Measurements from ENCODE around the gene ATP5PO.
"Not testable (repeated sequence)": the region's sequence is repeated elsewhere in the genome, so short reads cannot be mapped to it uniquely, and the experiment has no call there.

Gene ATP5PO

DNA sequence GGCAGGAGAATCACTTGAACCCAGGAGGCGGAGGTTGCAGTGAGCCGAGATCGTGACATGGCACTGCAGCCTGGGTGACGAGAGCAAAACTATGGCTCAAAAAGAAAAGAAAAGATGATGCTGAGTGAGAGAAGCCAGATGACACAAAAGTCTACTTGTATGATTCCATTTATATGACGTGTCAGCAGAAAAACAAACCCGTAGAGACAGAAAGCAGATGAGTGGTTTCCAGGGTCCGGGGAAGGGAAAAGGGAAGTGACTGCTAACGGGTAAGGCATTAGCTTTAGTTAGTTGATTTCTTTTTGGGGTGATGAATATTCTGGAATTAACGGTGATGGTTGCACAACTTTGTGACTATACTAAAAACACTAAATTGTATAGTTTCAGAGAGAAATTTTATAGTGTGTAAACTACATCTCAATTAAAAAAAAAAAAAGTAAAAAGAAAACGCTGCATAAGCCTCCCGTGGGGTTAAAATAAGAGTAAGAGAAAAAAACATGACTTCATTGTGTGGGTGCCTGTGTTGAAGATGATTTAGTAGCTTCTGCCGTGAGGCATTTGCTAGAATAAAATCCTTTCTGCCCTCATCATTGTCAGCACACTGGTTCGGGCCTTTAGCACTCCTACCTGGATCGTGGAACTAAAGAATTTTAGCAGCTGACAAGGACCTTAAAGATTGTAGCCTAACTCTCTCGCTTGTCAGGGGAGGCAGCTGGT lies 24.7 kb upstream of the ATP5PO start:
- DNase-seq (ENCODE audit: low read depth): no peak

DNA sequence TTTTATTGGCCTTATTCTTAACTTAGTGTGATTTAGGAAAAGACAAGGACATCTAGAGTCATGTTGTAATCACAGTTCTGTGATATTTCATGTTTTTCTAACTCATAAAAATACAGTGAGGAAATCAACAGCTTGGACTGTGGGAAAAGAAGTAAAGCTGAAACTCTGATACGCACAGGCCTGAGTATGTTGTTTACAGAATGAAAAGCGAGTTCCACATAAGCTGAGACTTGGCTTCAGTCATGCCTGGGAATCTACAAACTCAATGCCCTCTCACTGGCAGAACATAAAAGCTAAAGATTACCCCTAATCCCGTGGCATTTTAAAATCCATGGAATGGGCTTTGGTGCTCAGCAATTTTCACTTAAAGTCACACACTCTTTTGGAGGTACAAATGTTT lies 23.6 kb upstream of the ATP5PO start:
- DNase-seq (ENCODE audit: low read depth): no peak

DNA sequence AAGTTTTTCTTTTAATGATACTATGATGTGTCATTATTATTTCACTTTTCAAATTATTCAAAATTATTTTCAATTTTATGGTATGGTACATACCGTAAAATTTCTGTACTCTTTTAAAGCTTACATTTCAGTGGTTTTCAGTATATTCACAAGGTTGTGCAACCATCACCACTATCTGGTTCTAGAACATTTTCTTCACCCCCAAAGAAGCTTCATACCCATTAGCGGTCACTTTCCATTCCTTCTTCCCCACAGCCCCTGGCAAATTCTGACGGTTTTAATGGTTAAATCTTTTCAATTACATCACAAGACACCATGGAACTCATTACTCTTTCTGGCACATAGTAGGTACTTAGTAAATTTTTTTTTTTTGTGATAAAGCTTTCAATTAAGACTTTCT lies 22.8 kb upstream of the ATP5PO start:
- DNase-seq (ENCODE audit: low read depth): no peak

DNA sequence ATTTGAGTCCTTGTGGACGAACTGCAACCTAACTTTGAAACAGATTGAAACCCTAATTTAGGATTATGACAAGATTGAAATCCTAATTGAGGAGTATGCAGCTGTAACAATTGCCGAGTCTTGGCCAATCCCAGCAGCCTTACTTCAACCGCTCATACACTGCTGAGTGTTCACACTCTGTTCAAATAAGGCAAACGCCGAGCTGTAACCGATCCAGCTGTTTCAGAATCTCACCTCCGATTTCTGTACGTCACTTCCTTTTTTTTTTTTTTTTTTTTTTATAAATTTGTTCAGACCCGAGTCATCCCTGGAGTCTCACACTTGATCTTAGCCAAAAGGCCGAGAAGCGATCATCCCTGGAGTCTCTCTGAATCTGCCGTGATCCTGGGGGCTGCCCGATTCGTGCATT lies 22.3 kb upstream of the ATP5PO start:
- DNase-seq (ENCODE audit: low read depth): peak; percentile 32

DNA sequence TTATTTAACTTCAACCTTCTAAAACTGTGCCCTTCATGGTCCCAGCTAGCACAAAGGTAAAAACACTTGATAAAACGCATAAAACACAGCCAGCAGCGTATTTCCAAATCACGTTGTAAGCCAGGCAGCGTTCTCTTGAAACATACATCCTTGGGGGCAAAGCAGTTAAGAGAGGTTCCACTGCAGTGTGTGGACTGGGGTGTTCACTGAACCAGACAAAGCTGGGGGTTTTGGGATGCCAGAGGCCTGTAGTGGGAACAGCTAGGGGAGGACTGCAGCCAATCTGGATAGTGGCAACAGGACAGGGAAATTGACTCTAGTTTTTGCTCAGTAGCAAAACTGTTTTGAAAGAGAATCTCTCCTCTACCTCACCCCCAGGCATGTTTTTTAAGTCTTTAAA lies 21.5 kb upstream of the ATP5PO start:
- DNase-seq (ENCODE audit: low read depth): no peak

DNA sequence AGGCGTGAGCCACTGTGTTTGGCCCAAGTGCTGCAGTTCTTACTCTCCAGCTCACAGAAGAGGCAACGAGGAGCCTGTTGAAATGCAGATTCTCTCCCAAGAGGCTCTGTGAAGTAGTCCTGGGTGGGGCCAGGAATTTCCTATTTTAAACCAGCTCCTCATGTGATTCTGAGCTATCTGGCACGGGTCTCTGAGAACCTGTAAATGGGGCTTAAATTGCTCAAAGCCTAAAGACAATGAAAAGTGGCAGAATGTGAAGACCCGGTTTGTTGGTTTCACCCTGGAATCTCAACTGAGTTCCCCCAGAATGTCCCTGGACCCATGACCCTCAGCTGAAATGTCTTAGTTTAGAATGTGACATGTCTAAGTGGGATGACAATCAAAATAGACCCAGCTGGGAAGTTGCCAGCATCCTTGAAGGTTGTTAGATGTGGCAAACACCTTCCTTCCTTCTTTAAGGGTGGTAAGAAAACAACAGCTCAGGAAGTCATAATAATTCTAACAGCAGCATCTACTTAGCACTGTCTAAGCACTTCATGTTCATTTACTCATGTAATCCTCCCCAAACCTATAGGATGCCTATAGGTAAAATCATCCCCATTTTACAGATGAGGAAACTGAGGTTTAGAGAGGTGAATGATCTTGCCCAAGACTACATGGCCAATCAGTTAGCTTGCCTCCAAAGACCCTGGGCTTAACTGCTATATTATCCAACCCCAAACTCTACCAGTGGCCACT lies 20.9 kb upstream of the ATP5PO start:
- peak; percentile 61 for DNase-seq (ENCODE audit: low read depth)

DNA sequence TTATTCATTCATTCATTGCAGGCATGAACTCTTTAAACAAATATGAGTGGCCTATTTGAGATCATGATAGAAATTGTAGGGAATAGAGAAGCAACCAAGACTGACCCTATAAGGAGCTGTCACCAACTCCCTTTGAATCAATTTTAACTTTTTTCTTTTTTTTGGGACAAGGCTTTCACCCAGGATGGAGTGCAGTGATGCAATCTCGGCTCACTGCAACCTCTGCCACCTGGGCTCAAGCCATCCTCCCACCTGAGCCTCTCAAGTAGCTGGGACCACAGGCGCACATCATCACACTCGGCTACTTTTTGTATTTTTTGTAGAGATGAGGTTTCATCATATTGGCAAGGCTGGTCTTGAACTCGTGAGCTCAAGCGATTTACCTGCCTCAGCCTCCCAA lies 17.1 kb upstream of the ATP5PO start:
- DNase-seq (ENCODE audit: low read depth): no peak

DNA sequence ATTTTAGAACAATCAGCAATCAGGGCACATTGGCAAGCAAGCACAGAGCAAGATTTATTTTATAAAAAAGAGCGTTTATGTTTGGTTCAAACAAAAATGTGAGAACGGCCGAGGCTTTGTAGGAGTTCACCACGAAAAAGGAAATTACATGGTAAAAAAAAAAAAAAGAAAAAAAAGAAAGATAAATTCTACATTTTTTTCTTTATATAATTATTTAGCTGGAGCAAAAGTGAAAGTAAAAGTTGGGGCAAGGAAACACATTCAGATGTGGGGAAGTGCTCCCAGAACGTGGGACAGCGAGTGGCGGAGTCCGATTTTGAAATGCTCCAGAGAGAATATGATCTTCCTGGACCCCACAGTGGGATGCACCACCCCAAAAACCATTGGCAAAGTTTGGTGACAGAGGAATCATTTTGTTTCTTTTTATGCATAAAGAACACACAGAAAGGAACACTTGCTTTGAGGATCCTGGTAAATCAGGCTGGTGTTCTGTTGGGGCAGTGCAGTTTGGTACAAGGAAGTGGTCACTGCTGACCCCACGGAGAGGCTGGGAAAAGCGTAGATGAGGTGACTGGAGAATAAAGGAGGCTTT lies 16.3 kb upstream of the ATP5PO start:
- no peak for DNase-seq (ENCODE audit: low read depth)

DNA sequence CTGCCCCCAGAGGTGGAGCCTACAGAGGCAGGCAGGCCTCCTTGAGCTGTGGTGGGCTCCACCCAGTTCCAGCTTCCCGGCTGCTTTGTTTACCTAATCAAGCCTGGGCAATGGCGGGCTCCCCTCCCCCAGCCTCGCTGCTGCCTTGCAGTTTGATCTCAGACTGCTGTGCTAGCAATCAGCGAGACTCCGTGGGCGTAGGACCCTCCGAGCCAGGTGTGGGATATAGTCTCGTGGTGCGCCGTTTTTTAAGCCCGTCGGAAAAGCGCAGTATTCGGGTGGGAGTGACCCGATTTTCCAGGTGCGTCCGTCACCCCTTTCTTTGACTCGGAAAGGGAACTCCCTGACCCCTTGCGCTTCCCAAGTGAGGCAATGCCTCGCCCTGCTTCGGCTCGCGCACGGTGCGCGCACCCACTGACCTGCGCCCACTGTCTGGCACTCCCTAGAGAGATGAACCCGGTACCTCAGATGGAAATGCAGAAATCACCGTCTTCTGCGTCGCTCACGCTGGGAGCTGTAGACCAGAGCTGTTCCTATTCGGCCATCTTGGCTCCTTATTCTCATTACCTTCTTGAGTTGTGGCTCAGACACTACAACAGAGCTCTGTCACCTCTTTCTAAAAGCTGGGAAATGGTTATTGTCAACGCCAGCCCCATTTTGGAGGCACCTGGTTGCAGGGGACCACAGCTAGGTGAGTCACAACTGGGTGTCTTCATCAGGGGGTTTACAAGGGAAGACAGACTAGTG lies 15.6 kb upstream of the ATP5PO start:
- peak; percentile 67 for DNase-seq (ENCODE audit: low read depth)

DNA sequence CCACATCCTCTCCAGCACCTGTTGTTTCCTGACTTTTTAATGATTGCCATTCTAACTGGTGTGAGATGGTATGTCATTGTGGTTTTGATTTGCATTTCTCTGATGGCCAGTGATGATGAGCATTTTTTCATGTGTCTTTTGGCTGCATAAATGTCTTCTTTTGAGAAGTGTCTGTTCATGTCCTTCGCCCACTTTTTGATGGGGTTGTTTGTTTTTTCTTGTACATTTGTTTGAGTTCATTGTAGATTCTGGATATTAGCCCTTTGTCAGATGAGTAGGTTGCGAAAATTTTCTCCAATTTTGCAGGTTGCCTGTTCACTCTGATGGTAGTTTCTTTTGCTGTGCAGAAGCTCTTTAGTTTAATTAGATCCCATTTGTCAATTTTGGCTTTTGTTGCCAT lies 10.6 kb upstream of the ATP5PO start:
- DNase-seq (ENCODE audit: low read depth): not testable (repeated sequence)

DNA sequence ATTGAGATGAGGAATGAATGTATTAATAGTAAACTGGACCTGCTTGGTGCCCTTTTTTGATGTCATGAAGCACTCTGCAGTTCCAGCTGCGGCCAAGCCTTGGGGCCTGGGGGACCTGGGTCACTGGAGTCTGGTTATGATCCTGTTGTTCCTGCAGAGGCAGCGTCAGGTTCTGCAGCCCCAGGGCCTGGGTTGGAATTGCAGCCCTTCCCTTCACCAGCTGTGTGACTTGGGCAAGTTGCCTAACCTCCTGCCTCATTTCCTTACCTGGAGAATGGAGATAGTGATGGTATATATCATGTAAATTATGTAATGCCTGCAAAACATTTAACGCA lies 9.1 kb upstream of the ATP5PO start:
- DNase-seq (ENCODE audit: low read depth): no peak

DNA sequence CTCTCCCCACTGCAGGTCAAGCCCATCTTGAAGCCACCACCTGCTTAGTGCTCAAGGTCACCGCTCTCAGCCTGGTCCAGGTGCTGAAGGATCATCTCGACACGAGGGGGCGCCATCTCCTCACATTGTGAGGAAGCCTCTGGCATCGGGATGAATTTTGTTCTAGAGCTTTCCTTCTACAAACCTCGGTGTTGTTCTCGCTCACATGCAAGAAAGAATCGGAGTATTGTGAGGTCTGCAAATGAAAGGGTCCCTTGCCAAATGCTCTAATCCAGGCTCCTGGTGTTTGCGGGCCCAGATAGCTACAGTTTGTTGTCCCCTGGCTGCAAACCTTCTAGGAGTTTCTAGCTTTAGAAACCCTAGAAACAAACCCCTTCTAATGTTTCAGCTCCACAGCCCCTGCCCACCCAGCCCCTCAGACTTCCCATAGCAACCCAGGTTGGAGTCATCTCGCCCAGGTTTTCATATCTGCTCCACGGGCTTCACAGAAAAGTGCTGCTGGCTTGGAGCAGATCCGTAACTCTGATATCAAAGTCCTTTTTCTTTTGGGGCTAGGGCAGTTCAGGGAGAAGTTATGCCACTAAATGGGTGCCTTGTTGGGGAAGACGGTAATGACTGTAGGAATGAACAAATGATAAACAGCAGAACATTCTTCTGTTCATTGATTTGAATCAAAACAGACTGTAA lies 8.6 kb upstream of the ATP5PO start:
- DNase-seq (ENCODE audit: low read depth): peak; percentile 85

DNA sequence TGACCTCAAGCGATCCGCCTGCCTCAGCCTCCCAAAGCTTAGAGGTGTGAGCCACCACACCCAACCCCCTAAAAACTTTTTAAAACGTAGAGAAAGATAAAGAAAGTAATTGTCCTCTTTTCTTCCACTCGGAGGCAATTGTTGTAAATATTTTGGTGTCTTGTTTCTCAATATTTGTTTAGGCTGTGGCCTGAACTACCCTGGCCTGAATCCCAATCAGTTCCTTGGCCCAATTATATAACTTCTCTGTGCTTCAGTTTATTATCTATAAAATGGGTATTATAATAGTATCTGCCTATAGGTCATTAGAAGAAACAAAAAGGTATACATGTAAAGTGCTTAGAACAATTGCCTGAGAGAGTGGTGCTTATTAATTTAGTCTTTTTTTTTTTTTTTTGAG lies 1.8 kb upstream of the ATP5PO start:
- DNase-seq (ENCODE audit: low read depth): no peak

DNA sequence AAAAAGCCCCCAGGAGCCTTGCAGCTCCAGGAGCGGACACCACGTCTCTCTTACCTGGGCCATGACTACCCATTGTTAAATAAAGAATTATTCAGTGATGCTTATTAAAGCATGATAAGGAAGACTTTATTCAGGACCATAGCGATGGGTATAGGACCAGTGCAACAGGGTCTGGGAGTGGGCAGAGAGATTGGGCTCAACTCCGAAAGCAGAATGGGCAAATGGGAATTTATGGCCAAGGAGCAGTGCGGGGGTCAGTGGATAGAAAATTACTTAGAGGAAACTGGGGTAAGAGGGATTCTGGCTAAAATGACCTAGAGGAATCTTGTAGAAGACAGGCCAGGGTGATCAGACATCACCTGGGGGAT lies 580 bp upstream of the ATP5PO start:
- no peak for DNase-seq (ENCODE audit: low read depth)

DNA sequence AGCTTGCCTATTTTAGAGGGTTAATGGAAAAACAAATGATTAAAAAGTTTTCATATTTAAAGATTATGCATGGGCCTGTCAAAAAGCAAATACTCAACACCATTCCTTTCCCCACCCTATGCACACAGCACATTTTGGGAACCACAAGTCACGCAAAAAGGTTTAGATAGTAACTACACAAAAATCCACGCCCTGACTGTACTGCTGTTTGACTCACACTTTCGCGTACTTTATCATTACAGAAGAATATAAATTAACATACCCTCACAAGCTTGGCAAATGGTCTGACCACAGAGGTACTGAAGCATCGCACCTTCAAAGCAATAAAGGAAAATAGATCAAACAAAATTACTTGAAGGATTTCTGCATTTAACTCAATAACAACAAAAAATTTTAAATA lies 1.4 kb downstream of the ATP5PO start:
- DNase-seq (ENCODE audit: low read depth): no peak

DNA sequence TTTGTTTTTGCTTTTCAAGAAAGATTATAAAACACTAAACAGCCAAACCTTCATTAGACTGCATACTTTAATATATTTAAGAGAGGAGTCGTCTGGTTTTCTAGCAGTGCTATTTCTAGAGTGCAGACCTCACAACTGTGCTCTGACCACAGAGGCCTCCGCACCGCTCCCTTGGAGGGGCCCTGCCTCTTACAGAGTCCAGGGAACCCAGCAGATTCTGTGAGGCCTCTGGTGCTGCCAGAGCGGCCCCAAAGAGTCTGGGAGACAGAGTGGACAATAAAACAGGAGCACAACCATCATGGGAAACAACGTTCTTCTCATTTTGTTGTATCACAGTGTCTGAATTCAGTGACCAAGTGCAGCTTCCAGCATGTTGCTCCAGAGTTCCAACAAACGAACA lies 5.8 kb downstream of the ATP5PO start:
- no peak for DNase-seq (ENCODE audit: low read depth)

DNA sequence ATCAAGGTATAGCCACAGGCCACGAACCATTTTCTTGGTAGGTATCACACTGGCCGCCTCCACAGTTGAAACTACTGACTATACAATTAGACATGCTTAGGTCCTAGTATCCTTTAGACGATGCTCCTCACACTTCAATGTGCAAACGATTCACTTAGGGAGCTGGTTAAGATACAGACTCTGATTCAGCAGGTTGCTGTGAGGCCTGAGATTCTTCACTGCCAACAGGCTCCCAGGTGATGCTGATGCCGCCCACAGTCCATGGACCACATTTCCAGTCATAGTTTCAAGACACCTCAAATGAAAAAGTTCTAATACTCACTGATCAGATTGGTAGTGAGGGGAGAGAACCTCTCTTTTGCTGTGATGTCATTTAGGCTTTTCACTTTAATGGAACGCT lies 6.8 kb downstream of the ATP5PO start:
- no peak for DNase-seq (ENCODE audit: low read depth)

DNA sequence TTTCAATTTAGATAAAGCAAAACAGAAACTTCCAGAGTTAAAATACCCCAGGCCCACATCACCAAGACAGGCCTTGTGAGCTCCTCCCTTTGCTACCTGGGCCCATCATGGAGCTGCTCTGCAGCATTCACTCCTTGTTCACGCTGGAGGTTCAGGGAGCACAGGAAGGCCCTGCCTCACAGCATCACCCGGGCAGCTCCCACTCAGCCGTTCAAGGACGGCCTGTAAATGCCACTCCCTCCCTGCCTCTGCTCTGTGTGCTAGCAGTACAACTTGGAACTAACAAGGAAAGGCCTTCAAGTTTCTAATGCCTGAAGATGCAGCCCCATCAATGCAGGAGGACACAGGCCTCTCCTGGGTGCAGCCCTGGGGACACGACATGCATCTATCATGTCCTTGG lies 11.6 kb downstream of the ATP5PO start:
- DNase-seq (ENCODE audit: low read depth): no peak

DNA sequence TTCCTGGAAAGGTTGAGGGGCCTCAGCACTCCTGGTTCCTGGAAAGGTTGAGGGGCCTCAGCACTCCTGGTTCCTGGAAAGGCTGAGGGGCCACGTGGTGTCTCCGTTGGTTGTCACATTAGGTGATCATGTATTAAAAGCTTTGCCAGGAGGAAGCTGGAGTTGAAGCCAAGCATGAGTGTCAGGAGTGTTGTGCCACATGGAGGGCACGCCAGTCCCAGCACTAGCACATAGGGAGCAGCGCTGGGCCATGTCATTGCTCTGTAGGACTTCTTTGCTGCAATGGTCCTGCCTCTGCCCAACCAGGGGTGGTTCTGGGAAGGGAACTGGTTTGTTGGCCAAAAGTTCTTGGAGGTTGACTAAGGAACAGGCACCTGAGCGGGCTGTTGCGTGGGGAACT lies 13.3 kb downstream of the ATP5PO start:
- DNase-seq (ENCODE audit: low read depth): no peak

DNA sequence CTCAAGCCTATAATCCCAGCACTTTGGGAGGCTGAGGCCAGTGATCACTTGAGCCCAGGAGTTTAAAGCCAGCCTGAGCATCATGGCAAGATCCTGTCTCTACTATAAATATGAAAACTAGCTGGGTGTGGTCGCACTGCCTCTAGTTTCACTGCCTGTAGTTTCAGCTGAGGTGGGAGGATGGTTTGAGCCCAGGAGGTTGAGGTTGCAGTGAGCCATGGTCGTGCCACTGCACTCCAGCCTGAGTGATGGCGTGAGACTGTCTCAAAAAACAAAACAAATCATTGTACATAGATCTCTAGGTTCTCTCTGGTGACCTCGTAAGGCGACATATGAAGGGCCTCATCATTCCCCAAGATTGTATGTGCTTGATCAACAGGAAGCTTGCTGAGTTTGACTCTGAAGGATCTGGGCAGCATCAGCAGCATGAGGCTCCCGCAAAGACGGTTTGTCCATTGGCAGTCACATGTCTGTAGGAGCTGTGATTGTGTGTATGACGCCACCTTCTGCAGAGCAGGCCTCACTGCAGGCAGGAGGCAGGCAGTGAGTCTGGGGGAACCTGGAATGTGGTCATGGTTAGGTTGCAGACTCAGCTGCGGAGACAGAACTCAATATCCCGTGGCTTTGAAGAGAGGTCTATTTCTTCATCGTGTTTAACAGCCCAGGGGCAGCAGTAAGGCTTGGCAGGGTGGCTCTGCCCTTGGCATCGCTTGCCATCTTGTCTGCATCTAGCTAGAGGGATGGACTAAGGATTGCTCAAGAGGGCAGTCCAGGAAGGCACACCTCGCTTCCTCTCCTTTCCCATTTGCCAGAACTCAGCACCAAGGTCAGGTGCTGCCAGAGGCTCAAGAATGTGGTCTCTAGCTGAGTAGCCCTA lies 14.0 kb downstream of the ATP5PO start:
- DNase-seq (ENCODE audit: low read depth): no peak

DNA sequence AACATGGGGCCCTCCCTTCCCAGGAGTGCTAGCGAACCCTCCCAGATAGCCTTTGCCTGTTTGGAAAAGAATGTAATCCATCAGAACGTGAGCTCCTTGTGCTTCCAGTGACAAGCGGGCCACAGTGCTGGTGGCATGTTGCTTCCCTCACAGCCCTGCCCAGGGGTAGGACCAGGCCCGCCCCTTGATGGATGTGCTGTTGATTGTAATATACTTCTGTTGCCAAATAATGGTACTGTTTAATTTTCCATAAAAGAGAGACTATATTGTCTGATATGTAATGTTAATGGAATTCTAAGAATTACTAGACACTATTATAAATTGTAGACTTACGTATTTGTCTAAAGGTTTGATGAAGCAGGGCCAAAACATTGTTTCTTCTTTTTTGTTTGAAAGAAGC lies 16.4 kb downstream of the ATP5PO start:
- DNase-seq (ENCODE audit: low read depth): no peak

Data from T follicular helper cell (primary cell).